Parathyroid adenoma (tissue), 2 donors: ENCODE data around the gene IL6R.

Experiments
- H2AFZ ChIP-seq: fragments of 300-600 bp; sonication (generic); one replicate; pipeline ENCODE4 v1.7.0; 2017; ENCODE audit warnings: antibody characterized with exemption, mild to moderate bottlenecking
- H3K27ac ChIP-seq: fragments of 300-600 bp; sonication (generic); one replicate; pipeline ENCODE4 v1.7.0; 2017
- H3K27me3 ChIP-seq: fragments of 300-600 bp; sonication (generic); one replicate; pipeline ENCODE4 v1.7.0; 2017; ENCODE audit warnings: low read length; ENCODE audit not compliant: control insufficient read depth, insufficient read depth
- H3K36me3 ChIP-seq: fragments of 300-600 bp; sonication (generic); one replicate; pipeline ENCODE4 v1.7.0; 2017; ENCODE audit warnings: low read length; ENCODE audit not compliant: control insufficient read depth, insufficient read depth
- H3K4me1 ChIP-seq: fragments of 300-600 bp; sonication (generic); one replicate; pipeline ENCODE4 v1.7.0; 2017; ENCODE audit warnings: control low read depth
- H3K4me2 ChIP-seq: fragments of 300-600 bp; sonication (generic); one replicate; pipeline ENCODE4 v1.7.0; 2017; ENCODE audit warnings: low read length
- H3K4me3 ChIP-seq: fragments of 300-600 bp; sonication (generic); one replicate; pipeline ENCODE4 v1.7.0; 2017; ENCODE audit warnings: low read depth, low read length
- H3K79me2 ChIP-seq: fragments of 300-600 bp; sonication (generic); one replicate; pipeline ENCODE4 v1.7.0; 2017; ENCODE audit warnings: control low read depth
- H3K9ac ChIP-seq: fragments of 300-600 bp; sonication (generic); one replicate; pipeline ENCODE4 v1.7.0; 2017; ENCODE audit warnings: mild to moderate bottlenecking
- H3K9me3 ChIP-seq: fragments of 300-600 bp; sonication (generic); one replicate; pipeline ENCODE4 v1.7.0; 2017; ENCODE audit warnings: low read length; ENCODE audit not compliant: control insufficient read depth
- CTCF ChIP-seq: fragments of 300-600 bp; sonication (generic); IDR thresholded peaks from one replicate; pipeline ENCODE4 v1.7.0; 2017; ENCODE audit warnings: antibody characterized with exemption, mild to moderate bottlenecking
- donor health status: primary hyperparathyroidism.

IL6R gene

GRCh38 chr1:154453574-154454352, 48.6 kb downstream of the IL6R start:
- Histone ChIP-seq H3K79me2 (no peaks in the 10 kb centered on the region), H2AFZ (no peak overlapping the region), H3K27me3 (no peaks in the 10 kb centered on the region), H3K27ac (no peak overlapping the region), H3K36me3 (no peaks in the 10 kb centered on the region), H3K9ac (no peak overlapping the region), H3K4me1 (no peaks in the 10 kb centered on the region), H3K4me3 (no peak overlapping the region), H3K9me3 (no peaks in the 10 kb centered on the region), H3K4me2 (no peak overlapping the region)
- no peak for TF ChIP-seq CTCF

- H3K9me3 ChIP-seq, result no peaks in the 10 kb centered on the region
- H3K4me1 ChIP-seq, result no peaks in the 10 kb centered on the region
- no peak overlapping the region for H3K4me2 ChIP-seq
- H3K4me3 ChIP-seq, result no peak overlapping the region
- TF ChIP-seq CTCF, result no peak
- no peaks in the 10 kb centered on the region for H3K27me3 ChIP-seq
- H2AFZ ChIP-seq, result no peak overlapping the region
- H3K79me2 ChIP-seq, result no peaks in the 10 kb centered on the region
- H3K27ac ChIP-seq, result no peak overlapping the region
- no peaks in the 10 kb centered on the region for H3K36me3 ChIP-seq
- H3K9ac ChIP-seq, result no peak overlapping the region
Observed at GRCh38 chr1:154454386-154455120, 49.4 kb downstream of the IL6R start.

- Histone ChIP-seq H3K4me3 (no peak overlapping the region), H3K9ac (no peak overlapping the region), H3K4me2 (no peak overlapping the region), H3K4me1 (no peaks in the 10 kb centered on the region), H2AFZ (no peak overlapping the region), H3K9me3 (no peaks in the 10 kb centered on the region), H3K27me3 (no peaks in the 10 kb centered on the region), H3K27ac (no peak overlapping the region), H3K36me3 (no peaks in the 10 kb centered on the region), H3K79me2 (no peaks in the 10 kb centered on the region)
- TF ChIP-seq CTCF, result no peak
Observed at GRCh38 chr1:154456631-154457030, 51.5 kb downstream of the IL6R start.

GRCh38 chr1:154459080-154459479, 53.9 kb downstream of the IL6R start:
- H3K9me3 ChIP-seq, result no peaks in the 10 kb centered on the region
- H3K9ac ChIP-seq, result no peak overlapping the region
- H2AFZ ChIP-seq, result no peak overlapping the region
- TF ChIP-seq CTCF, result no peak
- H3K27ac ChIP-seq, result no peak overlapping the region
- no peaks in the 10 kb centered on the region for H3K36me3 ChIP-seq
- no peak overlapping the region for H3K4me2 ChIP-seq
- H3K27me3 ChIP-seq, result no peaks in the 10 kb centered on the region
- H3K79me2 ChIP-seq, result no peaks in the 10 kb centered on the region
- no peak overlapping the region for H3K4me3 ChIP-seq
- H3K4me1 ChIP-seq, result no peaks in the 10 kb centered on the region
